NT2/D1 (cell line): ENCODE measurements around the gene NCS1.

Experiments used
- YY1 ChIP-seq: IDR thresholded peaks from 2 replicates; pipeline ENCODE4 v1.6.1; 2011; ENCODE audit not compliant: insufficient read length, insufficient read depth
- ZNF274 ChIP-seq: IDR thresholded peaks from 2 replicates; pipeline ENCODE4 v1.6.1; 2011; ENCODE audit warnings: mild to moderate bottlenecking, low read depth, low read length

DNA sequence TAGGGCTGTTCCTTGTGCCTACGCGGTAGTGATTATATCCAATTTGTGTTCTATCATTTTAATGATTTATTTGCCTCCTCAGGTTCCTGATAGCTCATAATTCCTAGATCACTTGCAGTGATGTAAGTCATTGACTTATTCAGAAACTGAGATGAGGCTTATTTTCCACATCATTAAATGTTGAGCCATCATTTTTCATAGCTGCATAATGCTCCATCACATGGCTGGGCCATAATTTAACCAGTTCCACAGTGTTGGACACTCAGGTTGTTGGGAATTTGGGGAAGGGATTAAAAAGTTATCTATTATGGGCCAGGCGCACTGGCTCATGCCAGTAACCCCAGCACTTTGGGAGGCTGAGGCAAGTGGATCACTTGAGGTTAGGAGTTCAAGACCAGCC, 57.6 kb downstream of the NCS1 start:
- no peak for TF ChIP-seq YY1
- no peak for TF ChIP-seq ZNF274
